DMS114 treated with DMSO at 0.1 percent for 48 hours (cell line): ENCODE results near the gene SMIM7.

Experiments used
- DNase-seq: peaks from one replicate; lab custom pipeline; 2025; ENCODE audit not compliant: unreplicated experiment; lab: John Stamatoyannopoulos, UW

SMIM7 gene

GRCh38 chr19:16623576-16623975, 36.4 kb downstream of the SMIM7 start:
- no peak for DNase-seq

GRCh38 chr19:16623066-16623465, 36.9 kb downstream of the SMIM7 start:
- no peak for DNase-seq

GRCh38 chr19:16621165-16621800, 38.7 kb downstream of the SMIM7 start:
- no peak for DNase-seq

- DNase-seq: no peak
Observed at GRCh38 chr19:16620584-16620983, 39.4 kb downstream of the SMIM7 start.

GRCh38 chr19:16620018-16620417, 39.9 kb downstream of the SMIM7 start:
- DNase-seq: no peak

- no peak for DNase-seq
Observed at GRCh38 chr19:16619457-16619856, 40.5 kb downstream of the SMIM7 start.

GRCh38 chr19:16618248-16618647, 41.7 kb downstream of the SMIM7 start:
- no peak for DNase-seq

GRCh38 chr19:16615808-16616207, 44.1 kb downstream of the SMIM7 start:
- DNase-seq: no peak

- DNase-seq: no peak
Observed at GRCh38 chr19:16614941-16615340, 45.0 kb downstream of the SMIM7 start.

GRCh38 chr19:16613841-16614240, 46.1 kb downstream of the SMIM7 start:
- no peak for DNase-seq

GRCh38 chr19:16612636-16613035, 47.3 kb downstream of the SMIM7 start:
- DNase-seq: no peak

GRCh38 chr19:16611121-16611520, 48.8 kb downstream of the SMIM7 start:
- DNase-seq: no peak

GRCh38 chr19:16609511-16610200, 50.3 kb downstream of the SMIM7 start:
- DNase-seq: no peak

GRCh38 chr19:16608290-16608739, 51.6 kb downstream of the SMIM7 start:
- no peak for DNase-seq

- no peak for DNase-seq
Observed at GRCh38 chr19:16607819-16608218, 52.1 kb downstream of the SMIM7 start.

- DNase-seq: no peak
Observed at GRCh38 chr19:16605553-16605994, 54.4 kb downstream of the SMIM7 start.

GRCh38 chr19:16605115-16605514, 54.8 kb downstream of the SMIM7 start:
- no peak for DNase-seq

GRCh38 chr19:16604615-16605014, 55.3 kb downstream of the SMIM7 start:
- no peak for DNase-seq

GRCh38 chr19:16603090-16603489, 56.9 kb downstream of the SMIM7 start:
- no peak for DNase-seq

GRCh38 chr19:16601378-16602052, 58.4 kb downstream of the SMIM7 start:
- DNase-seq: no peak

GRCh38 chr19:16600824-16601223, 59.1 kb downstream of the SMIM7 start:
- no peak for DNase-seq
